HEK293 (cell line): ENCODE results near the gene ZNF79.

ENCODE experiments used
- GLIS2 ChIP-seq: fragments of 450-650 bp; formaldehyde crosslinking; IDR thresholded peaks from 2 replicates; pipeline ENCODE4 v1.5.1; 2016; ENCODE audit warnings: missing biosample characterization, missing genetic modification characterization
- HOXC10 ChIP-seq: sonication (generic); formaldehyde crosslinking; IDR thresholded peaks from 2 replicates; pipeline ENCODE4 v1.8.1; 2023; ENCODE audit warnings: mild to moderate bottlenecking, missing genetic modification reagents
- KLF1 ChIP-seq: fragments of 450-650 bp; formaldehyde crosslinking; IDR thresholded peaks from 2 replicates; pipeline ENCODE4 v1.5.1; 2016; ENCODE audit warnings: missing biosample characterization, missing genetic modification characterization
- OSR2 ChIP-seq: fragments of 450-650 bp; formaldehyde crosslinking; IDR thresholded peaks from 2 replicates; pipeline ENCODE4 v1.5.1; 2016; ENCODE audit warnings: missing biosample characterization, missing genetic modification characterization
- SALL2 ChIP-seq: fragments of 450-650 bp; formaldehyde crosslinking; IDR thresholded peaks from 2 replicates; pipeline ENCODE4 v1.5.0; 2017; ENCODE audit warnings: missing biosample characterization, mild to moderate bottlenecking, missing genetic modification characterization, borderline replicate concordance
- ZBTB1 ChIP-seq: fragments of 450-650 bp; formaldehyde crosslinking; IDR thresholded peaks from 2 replicates; pipeline ENCODE4 v1.5.1; 2016; ENCODE audit warnings: missing biosample characterization, missing genetic modification characterization
- ZBTB21 ChIP-seq: fragments of 450-650 bp; formaldehyde crosslinking; IDR thresholded peaks from 2 replicates; pipeline ENCODE4 v1.5.1; 2017; ENCODE audit warnings: missing biosample characterization, missing genetic modification characterization
- ZBTB48 ChIP-seq: fragments of 450-650 bp; formaldehyde crosslinking; IDR thresholded peaks from 2 replicates; pipeline ENCODE4 v1.5.1; 2016; ENCODE audit warnings: missing biosample characterization, missing genetic modification characterization
- ZFHX2 ChIP-seq: fragments of 450-650 bp; formaldehyde crosslinking; conservative IDR thresholded peaks from 2 replicates; pipeline ENCODE4 v1.5.1; 2016; ENCODE audit warnings: missing biosample characterization, missing genetic modification characterization
- ZNF114 ChIP-seq: fragments of 450-650 bp; formaldehyde crosslinking; IDR thresholded peaks from 2 replicates; pipeline ENCODE4 v1.5.0; 2017; ENCODE audit warnings: missing biosample characterization, missing genetic modification characterization
- ZNF121 ChIP-seq: fragments of 450-650 bp; formaldehyde crosslinking; IDR thresholded peaks from 2 replicates; pipeline ENCODE4 v1.5.1; 2016; ENCODE audit warnings: missing biosample characterization, missing genetic modification characterization
- ZNF2 ChIP-seq: fragments of 450-650 bp; formaldehyde crosslinking; IDR thresholded peaks from 2 replicates; pipeline ENCODE4 v1.5.1; 2016; ENCODE audit warnings: missing biosample characterization, missing genetic modification characterization
- ZNF23 ChIP-seq: fragments of 450-650 bp; formaldehyde crosslinking; IDR thresholded peaks from 2 replicates; pipeline ENCODE4 v1.5.1; 2016; ENCODE audit warnings: missing biosample characterization, missing genetic modification characterization, borderline replicate concordance
- ZNF302 ChIP-seq: fragments of 450-650 bp; formaldehyde crosslinking; IDR thresholded peaks from 2 replicates; pipeline ENCODE4 v1.5.1; 2016; ENCODE audit warnings: missing biosample characterization, missing genetic modification characterization, low read depth
- ZNF529 ChIP-seq: fragments of 450-650 bp; formaldehyde crosslinking; IDR thresholded peaks from 2 replicates; pipeline ENCODE4 v1.5.1; 2017; ENCODE audit warnings: missing genetic modification characterization, missing biosample characterization; ENCODE audit not compliant: insufficient replicate concordance
- ZNF558 ChIP-seq: fragments of 450-650 bp; formaldehyde crosslinking; IDR thresholded peaks from 2 replicates; pipeline ENCODE4 v1.5.1; 2016; ENCODE audit warnings: missing biosample characterization, missing genetic modification characterization
- ZNF629 ChIP-seq: fragments of 450-650 bp; formaldehyde crosslinking; IDR thresholded peaks from 2 replicates; pipeline ENCODE4 v1.5.1; 2017; ENCODE audit warnings: missing biosample characterization, missing genetic modification characterization
- ZNF664 ChIP-seq: fragments of 450-650 bp; formaldehyde crosslinking; IDR thresholded peaks from 2 replicates; pipeline ENCODE4 v1.5.1; 2016; ENCODE audit warnings: missing biosample characterization, missing genetic modification characterization
- ZNF677 ChIP-seq: fragments of 450-650 bp; IDR thresholded peaks from 2 replicates; pipeline ENCODE4 v1.5.0; 2018; ENCODE audit warnings: missing biosample characterization, mild to moderate bottlenecking, missing genetic modification characterization, moderate library complexity
- ZNF701 ChIP-seq: fragments of 450-650 bp; formaldehyde crosslinking; IDR thresholded peaks from 2 replicates; pipeline ENCODE4 v1.5.1; 2016; ENCODE audit warnings: missing biosample characterization, missing genetic modification characterization
- ZNF747 ChIP-seq: fragments of 450-650 bp; formaldehyde crosslinking; IDR thresholded peaks from 2 replicates; pipeline ENCODE4 v1.5.1; 2016; ENCODE audit warnings: missing biosample characterization, missing genetic modification characterization
- TF ChIP-seq, protein P1 (sequence below): fragments of 450-650 bp; formaldehyde crosslinking; IDR thresholded peaks from 2 replicates; pipeline ENCODE4 v1.5.1; 2016; ENCODE audit warnings: missing biosample characterization, missing genetic modification characterization
- TF ChIP-seq, protein P2 (sequence below): fragments of 450-650 bp; formaldehyde crosslinking; IDR thresholded peaks from 2 replicates; pipeline ENCODE4 v1.5.1; 2016; ENCODE audit warnings: missing biosample characterization, missing genetic modification characterization
- TF ChIP-seq, protein P3 (sequence below): fragments of 450-650 bp; formaldehyde crosslinking; IDR thresholded peaks from 2 replicates; pipeline ENCODE4 v1.5.1; 2016; ENCODE audit warnings: missing biosample characterization, missing genetic modification characterization
- TF ChIP-seq, protein P4 (sequence below): fragments of 450-650 bp; formaldehyde crosslinking; IDR thresholded peaks from 2 replicates; pipeline ENCODE4 v1.5.1; 2017; ENCODE audit warnings: missing biosample characterization, missing genetic modification characterization
- TF ChIP-seq, protein P5 (sequence below): fragments of 450-650 bp; formaldehyde crosslinking; IDR thresholded peaks from 2 replicates; pipeline ENCODE4 v1.5.1; 2016; ENCODE audit warnings: missing biosample characterization, missing genetic modification characterization
- TF ChIP-seq, protein P6 (sequence below): fragments of 450-650 bp; formaldehyde crosslinking; IDR thresholded peaks from 2 replicates; pipeline ENCODE4 v1.5.1; 2016; ENCODE audit warnings: missing biosample characterization, missing genetic modification characterization

ZNF79 gene

DNA sequence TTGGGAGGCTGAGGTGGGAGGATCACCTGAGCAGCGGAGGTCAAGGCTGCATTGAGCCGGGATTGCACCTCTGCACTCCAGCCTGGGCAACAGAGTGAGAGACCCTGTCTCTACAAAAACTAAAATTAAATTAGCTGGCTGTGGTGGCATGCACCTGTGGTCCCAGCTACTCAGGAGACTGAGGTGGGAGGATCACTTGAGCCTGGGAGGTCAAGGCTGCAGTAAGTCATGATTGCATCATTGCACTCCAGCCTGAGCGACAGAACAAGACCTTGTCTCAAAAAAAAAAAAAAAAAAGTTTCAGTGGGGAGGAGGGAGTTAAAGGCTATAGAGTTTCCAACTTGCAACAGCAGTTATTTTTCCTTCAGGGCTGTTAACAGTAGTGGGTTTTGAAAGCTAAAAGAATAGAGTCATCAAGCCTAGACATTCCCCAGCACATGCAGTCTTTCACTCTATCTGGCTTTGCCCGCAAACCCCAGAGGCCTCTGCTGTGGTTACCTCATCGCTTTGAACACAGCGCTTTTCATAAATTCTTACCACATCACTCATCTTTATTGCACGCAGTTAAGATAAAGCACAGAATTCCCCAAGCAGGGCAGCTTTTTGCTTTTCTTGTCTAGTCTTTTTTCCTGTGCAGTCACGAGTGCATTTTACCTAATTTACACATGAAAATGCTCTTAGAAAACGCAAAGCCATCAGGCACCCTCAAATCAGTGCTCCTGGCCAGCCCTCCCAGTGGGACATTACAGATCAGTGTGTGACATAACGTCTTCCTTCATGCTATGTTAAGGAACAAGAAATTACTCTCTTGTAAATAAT, 35.9 kb upstream of the ZNF79 start (continued):
- TF ChIP-seq ZBTB48 (tag by site-specific recombination) (no peak), ZBTB21 (tag by site-specific recombination) (peak; percentile 86), ZNF701 (tag by site-specific recombination) (no peak), ZNF114 (tag by site-specific recombination) (no peak), ZBTB1 (tag by site-specific recombination) (peak; percentile 99), ZNF2 (tag by site-specific recombination) (peak; percentile 56; the same call in 1 of the 2 replicates), ZNF121 (peak; percentile 68; the same call in 1 of the 2 replicates), ZNF558 (tag by site-specific recombination) (peak; percentile 82), HOXC10 (CRISPR knock-in tag) (no peak), ZNF23 (tag by site-specific recombination) (no peak), GLIS2 (tag by site-specific recombination) (no peak; the same call in 1 of the 2 replicates), ZNF664 (tag by site-specific recombination) (peak; percentile 79), OSR2 (tag by site-specific recombination) (peak; percentile 98), ZNF747 (tag by site-specific recombination) (no peak), ZNF677 (tag by site-specific recombination) (no peak), ZNF302 (tag by site-specific recombination) (no peak), KLF1 (tag by site-specific recombination) (0 out of 2 replicates have a peak, but pooled peaks have one; percentile 12), ZFHX2 (peak; percentile 33; the same call in 1 of the 2 replicates), SALL2 (tag by site-specific recombination) (no peak), ZNF629 (tag by site-specific recombination) (peak; percentile 96), ZNF529 (peak; percentile 7)
- TF ChIP-seq, protein P1, sequence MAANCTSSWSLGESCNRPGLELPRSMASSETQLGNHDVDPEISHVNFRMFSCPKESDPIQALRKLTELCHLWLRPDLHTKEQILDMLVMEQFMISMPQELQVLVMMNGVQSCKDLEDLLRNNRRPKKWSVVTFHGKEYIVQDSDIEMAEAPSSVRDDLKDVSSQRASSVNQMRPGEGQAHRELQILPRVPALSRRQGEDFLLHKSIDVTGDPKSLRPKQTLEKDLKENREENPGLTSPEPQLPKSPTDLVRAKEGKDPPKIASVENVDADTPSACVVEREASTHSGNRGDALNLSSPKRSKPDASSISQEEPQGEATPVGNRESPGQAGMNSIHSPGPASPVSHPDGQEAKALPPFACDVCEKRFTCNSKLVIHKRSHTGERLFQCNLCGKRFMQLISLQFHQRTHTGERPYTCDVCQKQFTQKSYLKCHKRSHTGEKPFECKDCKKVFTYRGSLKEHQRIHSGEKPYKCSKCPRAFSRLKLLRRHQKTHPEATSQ (tag by site-specific recombination): no peak
- TF ChIP-seq, protein P2, sequence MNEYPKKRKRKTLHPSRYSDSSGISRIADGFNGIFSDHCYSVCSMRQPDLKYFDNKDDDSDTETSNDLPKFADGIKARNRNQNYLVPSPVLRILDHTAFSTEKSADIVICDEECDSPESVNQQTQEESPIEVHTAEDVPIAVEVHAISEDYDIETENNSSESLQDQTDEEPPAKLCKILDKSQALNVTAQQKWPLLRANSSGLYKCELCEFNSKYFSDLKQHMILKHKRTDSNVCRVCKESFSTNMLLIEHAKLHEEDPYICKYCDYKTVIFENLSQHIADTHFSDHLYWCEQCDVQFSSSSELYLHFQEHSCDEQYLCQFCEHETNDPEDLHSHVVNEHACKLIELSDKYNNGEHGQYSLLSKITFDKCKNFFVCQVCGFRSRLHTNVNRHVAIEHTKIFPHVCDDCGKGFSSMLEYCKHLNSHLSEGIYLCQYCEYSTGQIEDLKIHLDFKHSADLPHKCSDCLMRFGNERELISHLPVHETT (tag by site-specific recombination): peak; percentile 96
- TF ChIP-seq, protein P3, sequence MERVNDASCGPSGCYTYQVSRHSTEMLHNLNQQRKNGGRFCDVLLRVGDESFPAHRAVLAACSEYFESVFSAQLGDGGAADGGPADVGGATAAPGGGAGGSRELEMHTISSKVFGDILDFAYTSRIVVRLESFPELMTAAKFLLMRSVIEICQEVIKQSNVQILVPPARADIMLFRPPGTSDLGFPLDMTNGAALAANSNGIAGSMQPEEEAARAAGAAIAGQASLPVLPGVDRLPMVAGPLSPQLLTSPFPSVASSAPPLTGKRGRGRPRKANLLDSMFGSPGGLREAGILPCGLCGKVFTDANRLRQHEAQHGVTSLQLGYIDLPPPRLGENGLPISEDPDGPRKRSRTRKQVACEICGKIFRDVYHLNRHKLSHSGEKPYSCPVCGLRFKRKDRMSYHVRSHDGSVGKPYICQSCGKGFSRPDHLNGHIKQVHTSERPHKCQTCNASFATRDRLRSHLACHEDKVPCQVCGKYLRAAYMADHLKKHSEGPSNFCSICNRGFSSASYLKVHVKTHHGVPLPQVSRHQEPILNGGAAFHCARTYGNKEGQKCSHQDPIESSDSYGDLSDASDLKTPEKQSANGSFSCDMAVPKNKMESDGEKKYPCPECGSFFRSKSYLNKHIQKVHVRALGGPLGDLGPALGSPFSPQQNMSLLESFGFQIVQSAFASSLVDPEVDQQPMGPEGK (tag by site-specific recombination): peak; percentile 76
- TF ChIP-seq, protein P4, sequence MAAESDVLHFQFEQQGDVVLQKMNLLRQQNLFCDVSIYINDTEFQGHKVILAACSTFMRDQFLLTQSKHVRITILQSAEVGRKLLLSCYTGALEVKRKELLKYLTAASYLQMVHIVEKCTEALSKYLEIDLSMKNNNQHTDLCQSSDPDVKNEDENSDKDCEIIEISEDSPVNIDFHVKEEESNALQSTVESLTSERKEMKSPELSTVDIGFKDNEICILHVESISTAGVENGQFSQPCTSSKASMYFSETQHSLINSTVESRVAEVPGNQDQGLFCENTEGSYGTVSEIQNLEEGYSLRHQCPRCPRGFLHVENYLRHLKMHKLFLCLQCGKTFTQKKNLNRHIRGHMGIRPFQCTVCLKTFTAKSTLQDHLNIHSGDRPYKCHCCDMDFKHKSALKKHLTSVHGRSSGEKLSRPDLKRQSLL (tag by site-specific recombination): 0 out of 2 replicates have a peak, but pooled peaks have one; percentile 8
- TF ChIP-seq, protein P5, sequence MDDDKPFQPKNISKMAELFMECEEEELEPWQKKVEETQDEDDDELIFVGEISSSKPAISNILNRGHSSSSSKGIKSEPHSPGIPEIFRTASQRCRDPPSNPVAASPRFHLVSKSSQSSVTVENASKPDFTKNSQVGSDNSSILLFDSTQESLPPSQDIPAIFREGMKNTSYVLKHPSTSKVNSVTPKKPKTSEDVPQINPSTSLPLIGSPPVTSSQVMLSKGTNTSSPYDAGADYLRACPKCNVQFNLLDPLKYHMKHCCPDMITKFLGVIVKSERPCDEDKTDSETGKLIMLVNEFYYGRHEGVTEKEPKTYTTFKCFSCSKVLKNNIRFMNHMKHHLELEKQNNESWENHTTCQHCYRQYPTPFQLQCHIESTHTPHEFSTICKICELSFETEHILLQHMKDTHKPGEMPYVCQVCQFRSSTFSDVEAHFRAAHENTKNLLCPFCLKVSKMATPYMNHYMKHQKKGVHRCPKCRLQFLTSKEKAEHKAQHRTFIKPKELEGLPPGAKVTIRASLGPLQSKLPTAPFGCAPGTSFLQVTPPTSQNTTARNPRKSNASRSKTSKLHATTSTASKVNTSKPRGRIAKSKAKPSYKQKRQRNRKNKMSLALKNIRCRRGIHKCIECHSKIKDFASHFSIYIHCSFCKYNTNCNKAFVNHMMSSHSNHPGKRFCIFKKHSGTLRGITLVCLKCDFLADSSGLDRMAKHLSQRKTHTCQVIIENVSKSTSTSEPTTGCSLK (tag by site-specific recombination): no peak
- TF ChIP-seq, protein P6, sequence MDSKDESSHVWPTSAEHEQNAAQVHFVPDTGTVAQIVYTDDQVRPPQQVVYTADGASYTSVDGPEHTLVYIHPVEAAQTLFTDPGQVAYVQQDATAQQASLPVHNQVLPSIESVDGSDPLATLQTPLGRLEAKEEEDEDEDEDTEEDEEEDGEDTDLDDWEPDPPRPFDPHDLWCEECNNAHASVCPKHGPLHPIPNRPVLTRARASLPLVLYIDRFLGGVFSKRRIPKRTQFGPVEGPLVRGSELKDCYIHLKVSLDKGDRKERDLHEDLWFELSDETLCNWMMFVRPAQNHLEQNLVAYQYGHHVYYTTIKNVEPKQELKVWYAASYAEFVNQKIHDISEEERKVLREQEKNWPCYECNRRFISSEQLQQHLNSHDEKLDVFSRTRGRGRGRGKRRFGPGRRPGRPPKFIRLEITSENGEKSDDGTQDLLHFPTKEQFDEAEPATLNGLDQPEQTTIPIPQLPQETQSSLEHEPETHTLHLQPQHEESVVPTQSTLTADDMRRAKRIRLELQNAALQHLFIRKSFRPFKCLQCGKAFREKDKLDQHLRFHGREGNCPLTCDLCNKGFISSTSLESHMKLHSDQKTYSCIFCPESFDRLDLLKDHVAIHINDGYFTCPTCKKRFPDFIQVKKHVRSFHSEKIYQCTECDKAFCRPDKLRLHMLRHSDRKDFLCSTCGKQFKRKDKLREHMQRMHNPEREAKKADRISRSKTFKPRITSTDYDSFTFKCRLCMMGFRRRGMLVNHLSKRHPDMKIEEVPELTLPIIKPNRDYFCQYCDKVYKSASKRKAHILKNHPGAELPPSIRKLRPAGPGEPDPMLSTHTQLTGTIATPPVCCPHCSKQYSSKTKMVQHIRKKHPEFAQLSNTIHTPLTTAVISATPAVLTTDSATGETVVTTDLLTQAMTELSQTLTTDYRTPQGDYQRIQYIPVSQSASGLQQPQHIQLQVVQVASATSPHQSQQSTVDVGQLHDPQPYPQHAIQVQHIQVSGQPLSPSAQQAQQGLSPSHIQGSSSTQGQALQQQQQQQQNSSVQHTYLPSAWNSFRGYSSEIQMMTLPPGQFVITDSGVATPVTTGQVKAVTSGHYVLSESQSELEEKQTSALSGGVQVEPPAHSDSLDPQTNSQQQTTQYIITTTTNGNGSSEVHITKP (tag by site-specific recombination): peak; percentile 53
